IPS DF 6.9 (cell line): ENCODE data around the gene RPS5.

Experiments used
- DNase-seq: peaks from one replicate; pipeline ENCODE4 v3.0.0-alpha.2; 2013; ENCODE audit warnings: low read depth, low spot score
- H3K27ac ChIP-seq: one replicate; pipeline ENCODE4 v1.5.1; 2013; ENCODE audit warnings: low read length, control low read depth
- H3K27me3 ChIP-seq: 2 replicates; pipeline ENCODE4 v1.6.1; 2013; ENCODE audit warnings: mild to moderate bottlenecking, low read length; ENCODE audit not compliant: control insufficient read depth, insufficient read depth
- H3K36me3 ChIP-seq: 2 replicates; pipeline ENCODE4 v1.6.1; 2013; ENCODE audit warnings: low read length; ENCODE audit not compliant: control insufficient read depth, insufficient read depth
- H3K4me1 ChIP-seq: 2 replicates; pipeline ENCODE4 v1.6.1; 2013; ENCODE audit warnings: low read length; ENCODE audit not compliant: control insufficient read depth, insufficient read depth
- H3K4me3 ChIP-seq: 2 replicates; pipeline ENCODE4 v1.5.1; 2013; ENCODE audit warnings: mild to moderate bottlenecking, low read length
- H3K9me3 ChIP-seq: 2 replicates; pipeline ENCODE4 v1.6.1; 2013; ENCODE audit warnings: low read length, inconsistent platforms; ENCODE audit not compliant: control insufficient read depth, insufficient read depth
- WGBS: extraction: QIAGEN DNeasy Blood & Tissue Kit; methylation state at CpG from one replicate; pipeline ENCODE4 v1.1.7; 2013; ENCODE audit warnings: mixed read lengths, missing lambda C conversion rate; ENCODE audit not compliant: insufficient read length, insufficient coverage; 5-methylcytosine and 5-hydroxymethylcytosine counted together

RPS5 gene

GRCh38 chr19:58388175-58388526 is 1.1 kb downstream of the RPS5 start:
- Histone ChIP-seq H3K27me3 (no peaks in the 10 kb centered on the region), H3K4me1 (peaks cover 6% of the 10 kb centered on the region), H3K9me3 (no peaks in the 10 kb centered on the region), H3K36me3 (peaks cover 11% of the 10 kb centered on the region), H3K27ac (no peak overlapping the region), H3K4me3 (peak overlapping the region; percentile 77; the same call in 1 of the 2 replicates)
- no peak for DNase-seq
- no CpG with 5 or more reads among the region's 3 CpGs for WGBS

GRCh38 chr19:58392945-58393724 is 6.1 kb downstream of the RPS5 start:
- Histone ChIP-seq H3K27me3 (no peaks in the 10 kb centered on the region; the same call in 1 of the 2 replicates), H3K9me3 (no peaks in the 10 kb centered on the region), H3K4me1 (peaks cover 8% of the 10 kb centered on the region; the same call in 1 of the 2 replicates), H3K4me3 (no peak overlapping the region), H3K27ac (no peak overlapping the region), H3K36me3 (peaks cover 27% of the 10 kb centered on the region)
- DNase-seq = no peak
- WGBS = no CpG with 5 or more reads among the region's 26 CpGs

GRCh38 chr19:58393725-58394033 is 6.6 kb downstream of the RPS5 start:
- Histone ChIP-seq H3K36me3 (peaks cover 25% of the 10 kb centered on the region), H3K27me3 (no peaks in the 10 kb centered on the region; the same call in 1 of the 2 replicates), H3K9me3 (no peaks in the 10 kb centered on the region), H3K4me3 (no peak overlapping the region), H3K4me1 (peaks cover 8% of the 10 kb centered on the region; the same call in 1 of the 2 replicates), H3K27ac (no peak overlapping the region)
- no CpG with 5 or more reads among the region's 4 CpGs for WGBS
- no peak for DNase-seq

- Histone ChIP-seq H3K4me1 (peaks cover 8% of the 10 kb centered on the region; the same call in 1 of the 2 replicates), H3K36me3 (peaks cover 23% of the 10 kb centered on the region), H3K9me3 (no peaks in the 10 kb centered on the region), H3K27me3 (no peaks in the 10 kb centered on the region; the same call in 1 of the 2 replicates), H3K27ac (no peak overlapping the region), H3K4me3 (no peak overlapping the region)
- no CpG with 5 or more reads among the region's 3 CpGs for WGBS
- DNase-seq = no peak
Observed at GRCh38 chr19:58394821-58395219, 7.8 kb downstream of the RPS5 start.

- Histone ChIP-seq H3K4me3 (peak within 1 kb of the TSS; percentile 21; the same call in 1 of the 2 replicates), H3K36me3 (peaks cover 23% of the 10 kb centered on the region), H3K27ac (no peak within 1 kb of the TSS), H3K4me1 (peaks cover 8% of the 10 kb centered on the region; the same call in 1 of the 2 replicates), H3K9me3 (no peaks in the 10 kb centered on the region), H3K27me3 (no peaks in the 10 kb centered on the region; the same call in 1 of the 2 replicates)
- no CpG with 5 or more reads among the region's 21 CpGs for WGBS
- no peak for DNase-seq
Observed at GRCh38 chr19:58395220-58395978, 8.3 kb downstream of the RPS5 start, which contains the start of gene RNF225. Gene RNF225, plus strand, starts transcription at chr19:58395656. Its CDS starts 434 bp downstream, at chr19:58396090.

GRCh38 chr19:58395979-58396627 is 9.0 kb downstream of the RPS5 start:
- H3K9me3 ChIP-seq = no peaks in the 10 kb centered on the region
- H3K4me3 ChIP-seq = peak overlapping the region; percentile 18; the same call in 1 of the 2 replicates
- peaks cover 10% of the 10 kb centered on the region; the same call in 1 of the 2 replicates for H3K4me1 ChIP-seq
- peaks cover 23% of the 10 kb centered on the region for H3K36me3 ChIP-seq
- no peak for DNase-seq
- WGBS = no CpG with 5 or more reads among the region's 75 CpGs
- no peak overlapping the region for H3K27ac ChIP-seq
- no peaks in the 10 kb centered on the region; the same call in 1 of the 2 replicates for H3K27me3 ChIP-seq

- Histone ChIP-seq H3K27ac (no peak overlapping the region), H3K9me3 (no peaks in the 10 kb centered on the region), H3K36me3 (peaks cover 23% of the 10 kb centered on the region), H3K4me1 (peaks cover 10% of the 10 kb centered on the region; the same call in 1 of the 2 replicates), H3K4me3 (peak overlapping the region; percentile 21; the same call in 1 of the 2 replicates), H3K27me3 (no peaks in the 10 kb centered on the region; the same call in 1 of the 2 replicates)
- WGBS = no CpG with 5 or more reads among the region's 58 CpGs
- no peak for DNase-seq
Observed at GRCh38 chr19:58396691-58397532, 9.8 kb downstream of the RPS5 start.

- no peak for DNase-seq
- Histone ChIP-seq H3K36me3 (peaks cover 23% of the 10 kb centered on the region), H3K27ac (no peak overlapping the region), H3K4me3 (no peak overlapping the region), H3K27me3 (no peaks in the 10 kb centered on the region; the same call in 1 of the 2 replicates), H3K9me3 (no peaks in the 10 kb centered on the region), H3K4me1 (peaks cover 10% of the 10 kb centered on the region; the same call in 1 of the 2 replicates)
- no CpG with 5 or more reads among the region's 7 CpGs for WGBS
Observed at GRCh38 chr19:58397533-58398037, 10.5 kb downstream of the RPS5 start.

- DNase-seq = no peak
- Histone ChIP-seq H3K36me3 (peaks cover 18% of the 10 kb centered on the region), H3K27ac (no peak overlapping the region), H3K9me3 (no peaks in the 10 kb centered on the region), H3K4me1 (peaks cover 10% of the 10 kb centered on the region; the same call in 1 of the 2 replicates), H3K27me3 (no peaks in the 10 kb centered on the region; the same call in 1 of the 2 replicates), H3K4me3 (no peak overlapping the region)
- no CpG with 5 or more reads among the region's 4 CpGs for WGBS
Observed at GRCh38 chr19:58398087-58398486, 11.0 kb downstream of the RPS5 start.
